Mesodermal cell (in vitro differentiated cells): ENCODE measurements around the gene MPND.

Experiments used
- H3K27ac ChIP-seq: 2 replicates; pipeline ENCODE4 v1.7.0; 2013; ENCODE audit warnings: mild to moderate bottlenecking, low read depth, low read length, moderate library complexity; ENCODE audit not compliant: severe bottlenecking
- H3K36me3 ChIP-seq: 2 replicates; pipeline ENCODE4 v1.7.1; 2013; ENCODE audit warnings: mild to moderate bottlenecking, low read length, moderate library complexity; ENCODE audit not compliant: control insufficient read depth, insufficient read depth
- H3K4me1 ChIP-seq: one replicate; pipeline ENCODE4 v1.7.1; 2013; ENCODE audit warnings: mild to moderate bottlenecking, low read length; ENCODE audit not compliant: insufficient read depth, control insufficient read depth, poor library complexity, severe bottlenecking
- H3K4me3 ChIP-seq: 2 replicates; pipeline ENCODE4 v1.7.0; 2013; ENCODE audit warnings: low read length, control low read depth, mild to moderate bottlenecking; ENCODE audit not compliant: insufficient read depth, poor library complexity, severe bottlenecking; ENCODE audit errors: extremely low read depth
- H3K9me3 ChIP-seq: 2 replicates; pipeline ENCODE4 v1.7.1; 2013; ENCODE audit warnings: mild to moderate bottlenecking, low read length, moderate library complexity; ENCODE audit not compliant: control insufficient read depth
- WGBS, 2 experiments: methylation state at CpG; one replicate each; pipeline ENCODE4 v1.1.5; 2013; ENCODE audit warnings: missing lambda C conversion rate in 2 of 2; ENCODE audit not compliant: insufficient coverage in 2 of 2; 5-methylcytosine and 5-hydroxymethylcytosine counted together

The MPND gene

GRCh38 chr19:4352701-4353121 lies 9.3 kb downstream of the MPND start:
- no peak overlapping the region for H3K4me3 ChIP-seq
- WGBS, 2 experiments = 69 to 71% methylated on average over 5 to 6 of the region's 9 CpGs
- H3K36me3 ChIP-seq = peaks cover 30% of the 10 kb centered on the region
- no peak overlapping the region for H3K27ac ChIP-seq
- H3K9me3 ChIP-seq = no peaks in the 10 kb centered on the region
- no peaks in the 10 kb centered on the region for H3K4me1 ChIP-seq

GRCh38 chr19:4354282-4354681 lies 10.9 kb downstream of the MPND start:
- WGBS, 2 experiments = 90 to 94% methylated on average over 11 to 12 of the region's 12 CpGs
- no peak overlapping the region for H3K27ac ChIP-seq
- no peaks in the 10 kb centered on the region for H3K9me3 ChIP-seq
- no peak overlapping the region for H3K4me3 ChIP-seq
- H3K36me3 ChIP-seq = peaks cover 32% of the 10 kb centered on the region
- no peaks in the 10 kb centered on the region for H3K4me1 ChIP-seq

- peaks cover 38% of the 10 kb centered on the region for H3K36me3 ChIP-seq
- no peak overlapping the region for H3K4me3 ChIP-seq
- 88 to 94% methylated on average over 12 to 17 of the region's 17 CpGs for WGBS, 2 experiments
Measured at GRCh38 chr19:4354897-4355296, 11.5 kb downstream of the MPND start.

GRCh38 chr19:4357095-4357797 lies 13.9 kb downstream of the MPND start:
- H3K4me1 ChIP-seq = no peaks in the 10 kb centered on the region
- no peak overlapping the region for H3K4me3 ChIP-seq
- 92 to 97% methylated on average over 13 to 18 of the region's 23 CpGs for WGBS, 2 experiments
- no peak overlapping the region for H3K27ac ChIP-seq
- peaks cover 58% of the 10 kb centered on the region for H3K36me3 ChIP-seq
- no peaks in the 10 kb centered on the region for H3K9me3 ChIP-seq

More at GRCh38 chr19:4354897-4355296, 11.5 kb downstream of the MPND start:
- H3K27ac ChIP-seq = no peak overlapping the region
- H3K9me3 ChIP-seq = no peaks in the 10 kb centered on the region
- H3K4me1 ChIP-seq = no peaks in the 10 kb centered on the region

GRCh38 chr19:4357921-4358326 lies 14.6 kb downstream of the MPND start:
- WGBS, 2 experiments = 95 to 96% methylated on average over 16 of the region's 16 CpGs
- no peak overlapping the region for H3K4me3 ChIP-seq
- H3K4me1 ChIP-seq = no peaks in the 10 kb centered on the region
- H3K27ac ChIP-seq = no peak overlapping the region
- H3K9me3 ChIP-seq = no peaks in the 10 kb centered on the region
- H3K36me3 ChIP-seq = peaks cover 60% of the 10 kb centered on the region

- no peaks in the 10 kb centered on the region for H3K9me3 ChIP-seq
- peaks cover 60% of the 10 kb centered on the region for H3K36me3 ChIP-seq
- H3K4me3 ChIP-seq = no peak overlapping the region
- H3K4me1 ChIP-seq = no peaks in the 10 kb centered on the region
- no peak overlapping the region for H3K27ac ChIP-seq
- 96 to 97% methylated on average over 20 to 24 of the region's 25 CpGs for WGBS, 2 experiments
Measured at GRCh38 chr19:4358709-4359626, 15.6 kb downstream of the MPND start.

- 91 to 95% methylated on average over 10 to 13 of the region's 13 CpGs for WGBS, 2 experiments
- H3K9me3 ChIP-seq = no peaks in the 10 kb centered on the region
- no peak overlapping the region for H3K27ac ChIP-seq
- peaks cover 61% of the 10 kb centered on the region for H3K36me3 ChIP-seq
- no peak overlapping the region for H3K4me3 ChIP-seq
- H3K4me1 ChIP-seq = no peaks in the 10 kb centered on the region
Measured at GRCh38 chr19:4359627-4360000, 16.3 kb downstream of the MPND start.

GRCh38 chr19:4360081-4360569 lies 16.8 kb downstream of the MPND start:
- 92 to 93% methylated on average over 6 of the region's 9 CpGs for WGBS, 2 experiments
- Histone ChIP-seq H3K36me3 (peaks cover 63% of the 10 kb centered on the region), H3K4me3 (no peak overlapping the region), H3K27ac (no peak overlapping the region), H3K9me3 (no peaks in the 10 kb centered on the region), H3K4me1 (no peaks in the 10 kb centered on the region)

GRCh38 chr19:4360641-4361151 lies 17.3 kb downstream of the MPND start:
- H3K27ac ChIP-seq = no peak overlapping the region
- H3K36me3 ChIP-seq = peaks cover 68% of the 10 kb centered on the region
- H3K4me3 ChIP-seq = no peak overlapping the region
- H3K9me3 ChIP-seq = no peaks in the 10 kb centered on the region
- no peaks in the 10 kb centered on the region for H3K4me1 ChIP-seq
- WGBS, 2 experiments = 79 to 80% methylated on average over 11 of the region's 12 CpGs

GRCh38 chr19:4361152-4362046 lies 18.0 kb downstream of the MPND start:
- Histone ChIP-seq H3K36me3 (peaks cover 69% of the 10 kb centered on the region), H3K27ac (no peak overlapping the region), H3K4me1 (no peaks in the 10 kb centered on the region), H3K9me3 (no peaks in the 10 kb centered on the region), H3K4me3 (no peak overlapping the region)
- WGBS, 2 experiments = 88 to 90% methylated on average over 26 to 47 of the region's 50 CpGs
